Measurements from ENCODE around the gene SLC30A2. TPM values are rescaled to one million over a fixed set of nuclear protein-coding genes. Genes with fewer than 3 reads are reported as not detected.

Gene SLC30A2
- total and polyA plus RNA-seq, 2 experiments from 2014 or later = 0.07 TPM; not detected in 1

GRCh38 chr1:26046246-26047095, 553 bp upstream of the SLC30A2 start:
- H3K27me3 ChIP-seq (ENCODE audit: insufficient read depth) = peaks cover 84% of the 10 kb centered on the region
- 0 out of 2 replicates have a peak, but pooled peaks cover 4% of the 10 kb centered on the region for H4K20me1 ChIP-seq (replicated peaks; ENCODE audit: insufficient read depth)
- TF ChIP-seq JUNB (IDR thresholded peaks at IDR 0.05; ENCODE audit: unreplicated experiment) (no peak), ETS1 (IDR thresholded peaks at IDR 0.05) (no peak), STAT1 (IDR thresholded peaks at IDR 0.05; ENCODE audit: unreplicated experiment) (no peak), NANOG (IDR thresholded peaks at IDR 0.05; ENCODE audit: borderline replicate concordance) (no peak), CREB1 (CRISPR knock-in tag; IDR thresholded peaks at IDR 0.05; ENCODE audit: low read depth) (no peak), EZH2 (IDR thresholded peaks at IDR 0.05; ENCODE audit: low read depth, unreplicated experiment) (peak; percentile 86), ZNF114 (CRISPR knock-in tag; IDR thresholded peaks at IDR 0.05) (no peak), EZH2phosphoT487 (IDR thresholded peaks at IDR 0.05; ENCODE audit: unreplicated experiment) (peak; percentile 25), REST (IDR thresholded peaks at IDR 0.05; ENCODE audit: unreplicated experiment) (no peak), POLR2AphosphoS5 (IDR thresholded peaks at IDR 0.05; ENCODE audit: low read depth) (no peak), CTCF (conservative IDR thresholded peaks at IDR 0.05; ENCODE audit: low read depth in 2 of 2) (no peak)
- no peak overlapping the region for H3K27ac Mint-ChIP-seq
- H3K27ac ChIP-seq (ENCODE audit: low read depth) = no peak overlapping the region
- H3K4me3 Mint-ChIP-seq = peak overlapping the region; percentile 69
- H3K4me1 Mint-ChIP-seq = peaks cover 5% of the 10 kb centered on the region; the same call in 2 of the 3 replicates
- DNase-seq (ENCODE audit: low spot score) = peak; percentile 30
- no peaks in the 10 kb centered on the region for H3K79me2 ChIP-seq (replicated peaks; ENCODE audit: insufficient read depth)
- peak overlapping the region; percentile 80 for H3K4me2 ChIP-seq
- H3K4me1 ChIP-seq (ENCODE audit: insufficient read depth) = no peaks in the 10 kb centered on the region
- no peaks in the 10 kb centered on the region for H3K36me3 Mint-ChIP-seq (ENCODE audit: low read depth)
- no peaks in the 10 kb centered on the region for H3F3A ChIP-seq (replicated peaks; ENCODE audit: low read depth)
- no peaks in the 10 kb centered on the region for H3K9me3 Mint-ChIP-seq
- H3K36me3 ChIP-seq (ENCODE audit: insufficient read depth) = no peaks in the 10 kb centered on the region
- H2AFZ ChIP-seq = peak overlapping the region; percentile 90
- peaks cover 48% of the 10 kb centered on the region for H3K27me3 Mint-ChIP-seq (ENCODE audit: insufficient read depth, low read depth, poor library complexity)
- no peaks in the 10 kb centered on the region for H3K9me2 ChIP-seq (ENCODE audit: insufficient read depth)
- H3K4me3 ChIP-seq = peak overlapping the region; percentile 60
- ATAC-seq = peak; percentile 48
